GM21367 (cell line): ENCODE data around the gene LAMP5.

Experiments used
- ATAC-seq: cut with Tn5 transposase; IDR thresholded peaks from one replicate; pipeline ENCODE4 v1.9.1; 2021; ENCODE audit not compliant: unreplicated experiment

LAMP5 gene

GRCh38 chr20:9531581-9531980, 17.2 kb downstream of the LAMP5 start:
- ATAC-seq = no peak

- no peak for ATAC-seq
Measured at GRCh38 chr20:9532069-9532838, 17.9 kb downstream of the LAMP5 start.

- no peak for ATAC-seq
Measured at GRCh38 chr20:9534025-9534424, 19.6 kb downstream of the LAMP5 start.

- no peak for ATAC-seq
Measured at GRCh38 chr20:9535449-9535848, 21.1 kb downstream of the LAMP5 start.

DNA sequence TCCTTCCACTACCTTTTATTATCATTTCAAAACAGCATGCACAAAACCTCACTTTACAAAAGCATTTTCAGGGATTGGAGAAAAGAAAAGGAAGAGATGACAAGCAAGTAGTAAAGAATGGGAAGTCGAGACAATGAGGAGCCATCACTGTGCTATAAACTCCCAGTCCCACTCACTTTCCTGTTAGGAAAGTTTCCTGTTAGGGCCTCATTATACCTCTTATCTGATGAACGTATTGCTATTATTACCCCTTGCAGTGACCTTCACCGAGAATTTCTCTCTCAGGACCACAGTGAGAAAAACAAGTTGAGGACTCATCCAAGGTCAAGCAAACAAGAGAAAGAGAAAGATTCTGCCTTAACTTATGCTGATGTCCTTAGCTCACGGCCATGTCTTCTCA, 28.8 kb downstream of the LAMP5 start:
- ATAC-seq = no peak

DNA sequence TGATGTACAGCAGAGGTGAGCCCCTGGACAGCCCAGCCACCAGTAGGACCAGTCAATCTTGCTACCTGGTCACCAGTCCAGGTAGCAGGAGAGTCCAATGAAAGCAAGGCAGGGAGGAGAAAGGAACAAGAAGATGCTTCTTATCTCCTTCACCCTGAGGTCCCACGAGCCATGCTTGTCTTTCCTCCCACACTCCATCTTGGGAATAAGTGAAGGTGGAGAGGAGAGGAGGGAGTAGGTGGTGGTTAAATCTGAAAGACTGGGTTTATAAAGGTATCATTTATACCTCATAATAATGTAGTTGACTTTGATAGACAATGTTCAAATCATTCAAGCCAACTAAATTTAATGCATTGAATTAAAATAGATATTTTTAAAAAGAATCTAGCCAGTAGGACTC, 35.9 kb downstream of the LAMP5 start:
- ATAC-seq = no peak

DNA sequence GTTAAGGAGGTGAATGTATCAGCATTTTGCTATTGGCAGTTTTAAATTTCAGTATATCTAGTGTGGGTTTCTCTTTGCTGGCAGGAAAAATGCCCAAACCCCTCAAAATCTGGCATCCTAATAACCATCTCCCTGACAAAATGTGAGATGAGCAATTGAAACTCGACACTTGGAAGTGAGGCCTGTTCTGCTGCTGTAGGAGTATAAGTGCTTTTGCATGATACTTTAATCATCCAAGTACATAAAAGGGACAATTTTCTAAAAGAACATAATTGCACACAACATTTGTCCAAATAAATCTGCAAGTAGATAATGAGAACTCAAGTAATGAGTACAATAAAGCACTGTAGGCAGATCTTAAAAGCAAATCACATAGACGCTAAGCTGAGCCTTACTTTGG, 36.5 kb downstream of the LAMP5 start:
- ATAC-seq = no peak

DNA sequence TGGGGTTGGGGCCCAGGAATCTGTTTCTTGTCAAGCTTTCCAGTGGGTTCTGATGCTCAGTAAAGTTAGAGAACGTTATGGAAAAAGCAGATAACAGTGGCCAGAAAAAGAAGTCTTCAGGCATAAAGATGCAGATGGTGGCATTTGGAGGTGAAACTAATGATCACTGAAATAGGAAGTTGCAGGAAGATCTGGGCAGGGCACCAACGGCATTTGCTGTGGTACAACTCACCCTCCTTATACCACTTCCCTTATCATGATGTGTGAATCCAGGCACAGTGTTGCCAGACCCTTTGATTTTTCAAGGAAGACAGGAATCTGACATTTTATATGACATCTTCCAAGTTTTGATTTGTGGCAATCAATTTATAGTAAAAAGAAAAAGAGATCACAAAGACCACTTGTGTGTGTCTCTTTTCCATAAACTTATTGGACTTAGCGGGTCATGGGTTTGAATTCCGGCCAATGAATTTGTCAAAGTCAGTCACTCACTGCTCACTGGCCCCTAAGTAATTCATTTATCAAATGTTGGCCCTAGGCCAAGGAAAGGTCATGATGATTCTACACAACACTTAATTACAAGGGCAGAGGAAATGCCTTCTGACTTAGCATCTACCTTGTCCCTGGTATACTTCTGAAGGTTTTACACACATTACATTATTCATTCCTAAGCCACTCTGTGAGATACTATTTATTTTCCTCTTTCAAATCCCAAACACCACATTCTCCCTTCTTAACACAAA, 37.6 kb downstream of the LAMP5 start:
- no peak for ATAC-seq

GRCh38 chr20:9555781-9556180, 41.4 kb downstream of the LAMP5 start:
- no peak for ATAC-seq

DNA sequence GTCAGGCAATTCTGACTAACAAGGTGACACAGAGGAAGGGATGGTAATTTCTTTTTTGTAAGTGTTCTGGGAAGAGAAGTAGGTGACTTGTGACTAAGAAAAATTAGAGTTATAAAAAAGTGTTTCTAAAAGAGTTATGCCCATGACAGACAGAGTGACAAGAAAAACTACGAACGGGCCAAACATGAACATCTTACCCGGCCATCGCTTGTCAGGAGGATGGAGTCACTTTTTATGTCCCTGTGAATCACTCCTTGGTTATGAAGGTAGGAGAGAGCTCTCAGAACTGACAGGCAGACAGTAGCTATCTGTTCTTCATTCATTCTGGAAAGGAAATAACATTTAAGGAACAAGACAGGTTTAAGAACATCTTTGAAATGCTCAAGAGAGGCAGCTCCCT, 43.0 kb downstream of the LAMP5 start:
- ATAC-seq = no peak

DNA sequence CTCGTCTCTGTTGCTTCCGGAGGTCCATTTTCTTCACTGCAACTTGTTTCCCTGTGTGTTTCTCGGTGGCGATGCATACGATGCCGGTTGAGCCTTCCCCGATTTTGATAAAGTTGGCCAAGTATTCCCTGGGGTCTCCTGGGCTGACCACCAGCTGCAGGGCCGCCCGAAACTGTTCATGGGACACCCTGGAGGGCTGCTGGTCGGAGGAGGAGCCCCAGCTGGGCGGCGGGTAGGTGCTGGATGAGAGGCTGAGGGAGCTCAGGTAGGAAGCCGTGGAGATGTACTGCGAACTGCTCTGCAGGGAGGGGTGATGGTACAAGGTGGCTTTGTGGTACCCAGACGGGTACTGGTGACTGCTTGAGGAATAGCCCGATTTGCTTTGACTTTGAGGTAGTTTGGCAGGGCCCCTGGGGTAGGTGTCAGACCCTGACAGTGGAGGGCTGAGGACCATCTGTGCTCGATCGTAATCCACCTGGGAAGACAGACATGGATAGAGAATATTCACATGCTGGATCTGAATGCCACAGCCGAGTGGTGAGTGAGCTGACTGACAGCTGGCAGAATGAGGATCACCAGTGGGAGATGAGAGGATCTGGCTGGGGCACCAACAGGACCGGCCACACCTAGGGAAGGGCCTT, 51.6 kb downstream of the LAMP5 start:
- ATAC-seq = no peak

GRCh38 chr20:9566977-9567376, 52.6 kb downstream of the LAMP5 start:
- ATAC-seq = no peak

DNA sequence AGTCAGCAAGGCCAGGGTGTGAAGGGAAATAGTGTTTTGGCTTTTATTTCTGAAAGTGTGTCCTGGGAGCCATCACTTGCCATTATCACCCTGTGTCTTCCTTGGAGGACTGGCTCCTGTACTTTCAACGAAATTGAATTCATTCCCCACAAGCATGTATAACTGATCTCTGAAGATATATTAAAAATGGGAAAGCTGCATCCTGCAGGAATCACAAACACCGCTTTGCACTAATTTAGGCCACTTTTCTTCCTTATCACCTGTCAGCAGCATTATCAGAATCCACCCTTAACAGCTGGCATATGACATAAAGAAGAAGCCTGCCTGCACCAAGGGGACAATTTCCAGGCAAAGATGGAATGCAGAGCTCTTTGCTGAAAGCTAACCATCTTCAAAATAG, 56.2 kb downstream of the LAMP5 start:
- no peak for ATAC-seq

- ATAC-seq = no peak
Measured at GRCh38 chr20:9571783-9572182, 57.4 kb downstream of the LAMP5 start.

GRCh38 chr20:9572670-9573069, 58.3 kb downstream of the LAMP5 start:
- no peak for ATAC-seq

DNA sequence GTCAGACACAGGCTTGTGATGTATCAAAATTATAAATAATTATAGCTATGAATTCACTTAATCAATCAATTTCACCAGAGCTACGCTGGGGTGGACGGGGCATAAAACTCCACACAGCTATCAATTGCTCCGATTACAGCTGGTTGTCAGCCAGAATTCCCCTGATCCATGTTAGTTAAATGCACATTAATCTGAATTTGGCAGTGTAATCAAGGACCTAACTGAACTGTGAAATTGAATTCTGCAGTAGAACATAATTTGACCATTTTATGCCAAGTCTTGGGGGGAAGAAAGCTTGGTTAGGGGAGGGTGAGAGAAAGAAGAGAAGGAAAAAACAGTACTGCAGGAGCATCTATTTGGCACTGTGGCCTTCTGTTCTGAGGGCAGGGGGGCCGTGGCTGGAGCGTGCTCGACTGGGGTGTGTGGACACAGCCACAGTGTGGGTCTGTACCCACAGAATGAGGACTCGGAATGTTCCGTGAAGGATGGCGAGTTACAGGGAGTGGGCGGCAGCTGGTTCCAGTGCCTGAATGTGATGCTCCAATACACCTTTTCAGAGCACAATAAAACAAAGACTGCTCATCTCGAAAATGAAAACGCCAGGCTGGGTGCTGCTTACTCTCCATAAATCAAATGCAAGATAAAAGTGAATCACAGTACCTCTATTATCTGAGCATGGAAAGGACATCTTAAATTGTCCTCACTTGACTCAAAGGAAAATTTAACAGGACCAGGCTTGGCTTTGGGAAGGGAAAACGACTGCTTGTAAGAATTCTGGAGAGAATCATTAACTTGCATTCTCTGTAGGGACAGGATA, 59.2 kb downstream of the LAMP5 start:
- no peak for ATAC-seq

GRCh38 chr20:9574181-9574580, 59.8 kb downstream of the LAMP5 start:
- ATAC-seq = no peak

GRCh38 chr20:9574776-9575175, 60.4 kb downstream of the LAMP5 start:
- no peak for ATAC-seq

DNA sequence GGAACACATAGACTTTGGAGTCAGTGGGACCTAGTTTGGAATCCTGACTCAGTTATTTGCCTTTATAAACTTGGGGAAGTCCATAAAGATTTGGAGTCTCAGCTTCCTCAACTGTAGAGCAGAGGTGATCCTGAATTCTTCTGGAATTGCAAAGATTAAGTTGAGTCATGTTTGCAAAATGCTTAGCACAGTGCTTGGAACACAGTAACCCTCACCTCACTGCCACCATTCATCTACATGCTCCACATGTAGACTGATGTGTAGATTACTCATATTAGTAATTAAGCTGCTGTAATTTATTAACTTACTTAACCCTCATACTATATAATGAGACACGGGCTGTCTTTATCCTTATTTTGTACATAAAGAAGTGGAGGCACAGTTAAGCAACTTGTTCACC, 61.4 kb downstream of the LAMP5 start:
- no peak for ATAC-seq

DNA sequence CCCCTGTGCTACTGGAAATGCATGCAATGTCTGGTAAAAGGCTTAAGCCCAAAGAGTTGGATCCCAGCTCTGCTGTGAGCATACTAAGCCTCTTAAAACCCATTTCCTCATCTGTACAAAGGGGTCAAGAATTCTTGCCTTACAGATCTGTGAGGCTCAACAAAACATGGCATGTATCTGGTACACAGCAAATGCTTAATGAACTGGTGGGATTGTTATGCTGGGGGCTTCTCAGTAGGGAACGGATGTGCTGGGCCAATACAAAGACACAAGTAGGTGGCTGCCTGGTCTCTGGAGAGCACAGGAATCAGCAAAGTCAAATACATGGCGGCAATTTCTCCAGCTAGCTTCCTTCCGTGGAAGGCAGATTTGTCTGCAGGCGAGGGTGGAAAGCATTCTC, 62.3 kb downstream of the LAMP5 start:
- no peak for ATAC-seq

DNA sequence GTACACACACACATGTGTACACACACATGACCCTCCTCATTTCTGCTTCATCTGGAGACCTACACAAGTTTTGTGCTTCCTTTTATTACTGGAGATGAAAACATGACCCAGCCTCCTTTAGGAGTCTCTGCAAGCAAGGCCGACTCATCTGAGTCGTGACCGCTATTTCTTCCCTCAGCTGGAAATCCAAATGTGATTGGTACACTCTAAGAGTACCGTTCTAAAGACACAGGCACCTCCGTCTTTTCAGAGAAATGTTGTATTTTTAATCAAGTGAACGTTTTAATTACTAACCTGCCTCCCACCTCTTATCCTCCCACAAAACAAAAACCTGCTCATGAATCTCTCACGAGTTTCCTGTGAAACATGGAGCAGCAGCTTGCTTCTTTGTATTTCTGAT, 63.0 kb downstream of the LAMP5 start:
- ATAC-seq = no peak
